Cardiac muscle cell (in vitro differentiated cells and primary cell): ENCODE measurements around the gene PPP1R12B. TPM values are rescaled to one million over a fixed set of nuclear protein-coding genes. Genes with fewer than 3 reads are reported as not detected.
A peak's percentile ranks its signal among the peaks of the same experiment; 100 is the strongest.
"Not testable (repeated sequence)": the region's sequence is repeated elsewhere in the genome, so short reads cannot be mapped to it uniquely, and the experiment has no call there.

ENCODE experiments used
- DNase-seq, 2 donors: peaks; one replicate each; pipeline versions ENCODE4 v3.0.0 to v3.0.0-alpha.2; 2010 to 2017; ENCODE audit warnings: low read depth in 1 of 2, low spot score in 1 of 2
- H3K27ac ChIP-seq: fragments of 200-600 bp; sonication (generic); 2 replicates; pipeline ENCODE4 v1.5.1; 2016
- H3K27me3 ChIP-seq: fragments of 200-600 bp; sonication (generic); 2 replicates; pipeline ENCODE4 v1.6.0; 2016; ENCODE audit warnings: control low read depth
- H3K36me3 ChIP-seq: fragments of 200-600 bp; sonication (generic); 2 replicates; pipeline ENCODE4 v1.5.1; 2016; ENCODE audit warnings: control low read depth
- H3K4me1 ChIP-seq: fragments of 200-600 bp; sonication (generic); 2 replicates; pipeline ENCODE4 v1.8.1; 2017; ENCODE audit warnings: low read depth, mild to moderate bottlenecking, mixed run types
- H3K4me3 ChIP-seq: fragments of 200-600 bp; sonication (generic); 2 replicates; pipeline ENCODE4 v1.5.1; 2016; ENCODE audit warnings: mild to moderate bottlenecking
- H3K9me3 ChIP-seq: fragments of 200-600 bp; sonication (generic); 2 replicates; pipeline ENCODE4 v1.5.1; 2017; ENCODE audit warnings: low read depth, mild to moderate bottlenecking, control low read depth
- CTCF ChIP-seq: IDR thresholded peaks from 2 replicates; pipeline ENCODE4 v1.5.1; 2012; ENCODE audit warnings: low read depth, mild to moderate bottlenecking, low read length
- polyA plus RNA-seq: library from polyadenylated mRNA; unstranded; fragments of >200 nt; fragmentation: Nextera tagmentation; extraction: Ambion mirVana; gene quantifications from 2 replicates; pipeline ENCODE4 v1.2.1, GENCODE V29; 2016
- total RNA-seq: library from RNA; depleted of rRNA; stranded (reverse); fragments of >200 nt; gene quantifications from 2 replicates; pipeline ENCODE4 v1.2.3, GENCODE V29; 2016

PPP1R12B gene
- total and polyA plus RNA-seq, 2 experiments from 2014 or later, result 109 to 340 TPM

GRCh38 chr1:202521484-202521883 lies 173.0 kb downstream of the PPP1R12B start:
- H3K27ac ChIP-seq, H3K4me3 ChIP-seq, H3K4me1 ChIP-seq, DNase-seq, H3K27me3 ChIP-seq, H3K9me3 ChIP-seq: not testable (repeated sequence)
- peaks cover 35% of the 10 kb centered on the region for H3K36me3 ChIP-seq

GRCh38 chr1:202521886-202522285 lies 173.4 kb downstream of the PPP1R12B start:
- H3K9me3 ChIP-seq, result no peaks in the 10 kb centered on the region
- TF ChIP-seq CTCF, result no peak
- no peaks in the 10 kb centered on the region for H3K27me3 ChIP-seq
- no peak for DNase-seq
- H3K4me1 ChIP-seq, result no peaks in the 10 kb centered on the region
- H3K36me3 ChIP-seq, result peaks cover 35% of the 10 kb centered on the region
- H3K4me3 ChIP-seq, result no peak overlapping the region
- no peak overlapping the region for H3K27ac ChIP-seq

- H3K4me3 ChIP-seq, DNase-seq, H3K27me3 ChIP-seq, H3K9me3 ChIP-seq, H3K27ac ChIP-seq: not testable (repeated sequence)
- Histone ChIP-seq H3K36me3 (peaks cover 18% of the 10 kb centered on the region), H3K4me1 (peaks cover 11% of the 10 kb centered on the region)
Observed at GRCh38 chr1:202526056-202526455, 177.6 kb downstream of the PPP1R12B start.

GRCh38 chr1:202528096-202528722 lies 179.7 kb downstream of the PPP1R12B start:
- DNase-seq, H3K4me3 ChIP-seq, H3K36me3 ChIP-seq, H3K27me3 ChIP-seq, H3K9me3 ChIP-seq: not testable (repeated sequence)
- Histone ChIP-seq H3K27ac (peak overlapping the region; percentile 35), H3K4me1 (peaks cover 16% of the 10 kb centered on the region)

GRCh38 chr1:202530686-202531085 lies 182.2 kb downstream of the PPP1R12B start:
- H3K9me3 ChIP-seq, H3K4me3 ChIP-seq, H3K27ac ChIP-seq, H3K36me3 ChIP-seq, DNase-seq, H3K27me3 ChIP-seq: not testable (repeated sequence)
- H3K4me1 ChIP-seq, result peaks cover 16% of the 10 kb centered on the region

GRCh38 chr1:202531472-202531811 lies 182.9 kb downstream of the PPP1R12B start:
- Histone ChIP-seq H3K9me3 (no peaks in the 10 kb centered on the region), H3K27ac (no peak overlapping the region), H3K36me3 (peaks cover 6% of the 10 kb centered on the region), H3K27me3 (no peaks in the 10 kb centered on the region), H3K4me3 (no peak overlapping the region), H3K4me1 (peaks cover 16% of the 10 kb centered on the region)
- DNase-seq, result no peak
- TF ChIP-seq CTCF, result no peak

- not testable (repeated sequence) for H3K27me3 ChIP-seq, H3K36me3 ChIP-seq, H3K9me3 ChIP-seq, H3K4me3 ChIP-seq
- peak in 1 of 2 donors; percentile 42 for DNase-seq
- Histone ChIP-seq H3K27ac (peak overlapping the region; percentile 48), H3K4me1 (peaks cover 16% of the 10 kb centered on the region)
Observed at GRCh38 chr1:202531812-202532616, 183.5 kb downstream of the PPP1R12B start.

GRCh38 chr1:202539166-202539574 lies 190.7 kb downstream of the PPP1R12B start:
- not testable (repeated sequence) for H3K4me3 ChIP-seq, H3K9me3 ChIP-seq, H3K27me3 ChIP-seq, H3K36me3 ChIP-seq
- peaks cover 36% of the 10 kb centered on the region for H3K4me1 ChIP-seq
- peak overlapping the region; percentile 90 for H3K27ac ChIP-seq
- DNase-seq, result peak; percentile 68 to 83

GRCh38 chr1:202539583-202539982 lies 191.1 kb downstream of the PPP1R12B start:
- not testable (repeated sequence) for H3K27me3 ChIP-seq, H3K9me3 ChIP-seq, DNase-seq, H3K4me3 ChIP-seq, H3K36me3 ChIP-seq
- peak overlapping the region; percentile 90 for H3K27ac ChIP-seq
- peaks cover 36% of the 10 kb centered on the region for H3K4me1 ChIP-seq
